Measurements from ENCODE around the gene TNS1.

- TF ChIP-seq CTCF (IDR thresholded peaks at IDR 0.05): no peak
- TF ChIP-seq POLR2A (IDR thresholded peaks at IDR 0.05): no peak
Observed at GRCh38 chr2:217948897-217949296, 53.9 kb downstream of the TNS1 start.
